ENCODE measurements around the gene PKN2. TPM values are rescaled to one million over a fixed set of nuclear protein-coding genes. Genes with fewer than 3 reads are reported as not detected.
"Not testable (repeated sequence)": the region's sequence is repeated elsewhere in the genome, so short reads cannot be mapped to it uniquely, and the experiment has no call there.

Gene PKN2
- total RNA-seq, 2 experiments from 2014 or later: 25.5 to 25.9 TPM

GRCh38 chr1:88880717-88881116 is 196.6 kb downstream of the PKN2 start:
- Mint-ChIP-seq H3K4me1 (peaks cover 27% of the 10 kb centered on the region), H3K36me3 (ENCODE audit: low read depth) (peaks cover 34% of the 10 kb centered on the region)
- H3K27ac Mint-ChIP-seq, H3K27me3 Mint-ChIP-seq, H3K4me3 Mint-ChIP-seq, H3K9me3 Mint-ChIP-seq, DNase-seq: not testable (repeated sequence)
- ChIA-PET CTCF (interaction anchor here (0.7 to 1.7 kb wide), 4 partner anchors 8 to 195 kb away, joined by 3 to 4 read pairs (median 4); no protein-coding TSS in a partner anchor), POLR2A (interaction anchor here (0.6 to 4.0 kb wide), 4 partner anchors 10 to 197 kb away, joined by 3 to 18 read pairs (median 3); partner anchors contain the start of genes GTF2B and PKN2)

GRCh38 chr1:88883156-88883555 is 199.1 kb downstream of the PKN2 start:
- ChIA-PET POLR2A (interaction anchor here (4.0 kb wide), 1 partner anchor 8 kb away, joined by 18 read pairs; the partner anchor contains the start of gene GTF2B), CTCF (interaction anchor here (0.7 kb wide), 1 partner anchor 28 kb away, joined by 4 read pairs; no protein-coding TSS in a partner anchor)
- H3K4me3 Mint-ChIP-seq: no peak overlapping the region
- H3K27ac Mint-ChIP-seq: no peak overlapping the region
- peaks cover 36% of the 10 kb centered on the region for H3K4me1 Mint-ChIP-seq
- no peak for DNase-seq
- peaks cover 51% of the 10 kb centered on the region for H3K36me3 Mint-ChIP-seq (ENCODE audit: low read depth)
- H3K27me3 Mint-ChIP-seq: no peaks in the 10 kb centered on the region
- H3K9me3 Mint-ChIP-seq: no peaks in the 10 kb centered on the region

Other genes with a start within 250 kb of the PKN2 start
- gene GTF2B, start 207.3 kb downstream of the PKN2 start, total RNA-seq: 10 to 100 TPM; 41.9 to 47.1 TPM